Keratinocyte (primary cell): Measurements from ENCODE around the gene KCNK5. TPM values are rescaled to one million over a fixed set of nuclear protein-coding genes. Genes with fewer than 3 reads are reported as not detected.

Experiments used
- DNase-seq: peaks from one replicate; pipeline ENCODE4 v3.0.0-alpha.2; 2011; ENCODE audit warnings: low read depth, missing footprints, low spot score
- FAIRE-seq: peaks from 2 replicates; lab custom pipeline; 2011; peaks lifted over from hg19 to GRCh38; lab: Jason Lieb, UNC
- H2AFZ ChIP-seq: 2 replicates; pipeline ENCODE4 v1.6.0; 2012; ENCODE audit warnings: low read length, control low read depth, inconsistent platforms; ENCODE audit not compliant: control insufficient read depth
- H3K27ac ChIP-seq: 2 replicates; pipeline ENCODE4 v1.5.1; 2011; ENCODE audit warnings: low read length; ENCODE audit not compliant: control insufficient read depth, insufficient read depth
- H3K27me3 ChIP-seq: 3 replicates; pipeline ENCODE4 v1.6.0; 2011; ENCODE audit warnings: low read length; ENCODE audit not compliant: control insufficient read depth, insufficient read depth; ENCODE audit errors: extremely low read depth
- H3K36me3 ChIP-seq, 2 experiments: 2 replicates in 1 of 2; 3 replicates in 1 of 2; pipeline ENCODE4 v1.5.1; 2011; ENCODE audit warnings: low read length in 2 of 2, mild to moderate bottlenecking in 1 of 2; ENCODE audit not compliant: control insufficient read depth in 2 of 2, insufficient read depth in 2 of 2; ENCODE audit errors: extremely low read depth in 1 of 2
- H3K4me1 ChIP-seq: 3 replicates; pipeline ENCODE4 v1.5.1; 2011; ENCODE audit warnings: low read length; ENCODE audit not compliant: control insufficient read depth, insufficient read depth; ENCODE audit errors: extremely low read depth
- H3K4me2 ChIP-seq: 3 replicates; pipeline ENCODE4 v1.6.0; 2011; ENCODE audit warnings: low read depth, low read length; ENCODE audit not compliant: control insufficient read depth, insufficient read depth; ENCODE audit errors: extremely low read depth
- H3K4me3 ChIP-seq, 3 experiments: fragments of 200-600 bp in 1 of 3; sonication (generic) in 1 of 3; 2 replicates in 2 of 3; 3 replicates in 1 of 3; pipeline ENCODE4 v1.5.1; 2011 to 2016; ENCODE audit warnings: low read length in 3 of 3, mild to moderate bottlenecking in 3 of 3, control low read depth in 2 of 3, inconsistent platforms in 1 of 3, low read depth in 1 of 3, mixed read lengths in 1 of 3, mixed run types in 1 of 3, moderate library complexity in 1 of 3; ENCODE audit not compliant: control insufficient read depth in 2 of 3, insufficient read depth in 2 of 3; ENCODE audit errors: extremely low read depth in 1 of 3
- H3K79me2 ChIP-seq: 2 replicates; pipeline ENCODE4 v1.6.0; 2012; ENCODE audit warnings: low read length; ENCODE audit not compliant: control insufficient read depth, insufficient read depth
- H3K9ac ChIP-seq: 3 replicates; pipeline ENCODE4 v1.6.0; 2011; ENCODE audit warnings: low read length; ENCODE audit not compliant: control insufficient read depth, insufficient read depth; ENCODE audit errors: extremely low read depth
- H3K9me1 ChIP-seq: 3 replicates; pipeline ENCODE4 v1.6.0; 2011; ENCODE audit warnings: low read length; ENCODE audit not compliant: control insufficient read depth, insufficient read depth; ENCODE audit errors: extremely low read depth
- H3K9me3 ChIP-seq: 2 replicates; pipeline ENCODE4 v1.5.1; 2012; ENCODE audit warnings: low read depth, low read length; ENCODE audit not compliant: control insufficient read depth
- H4K20me1 ChIP-seq: 3 replicates; pipeline ENCODE4 v1.6.0; 2011; ENCODE audit warnings: low read length; ENCODE audit not compliant: control insufficient read depth, insufficient read depth; ENCODE audit errors: extremely low read depth
- CTCF ChIP-seq, 3 experiments: IDR thresholded peaks in 1 of 3; conservative IDR thresholded peaks in 1 of 3; optimal IDR thresholded peaks in 1 of 3; 2 replicates in 2 of 3; 3 replicates in 1 of 3; pipeline versions ENCODE3 to v1.5.1; 2011; ENCODE audit warnings: low read length in 3 of 3, mild to moderate bottlenecking in 3 of 3, moderate library complexity in 2 of 3, control low read depth in 1 of 3, inconsistent platforms in 1 of 3; ENCODE audit not compliant: insufficient read depth in 2 of 3; ENCODE audit errors: extremely low read depth in 1 of 3
- EZH2 ChIP-seq: IDR thresholded peaks from one replicate; pipeline ENCODE4 v1.6.1; 2012; ENCODE audit warnings: inconsistent platforms, mild to moderate bottlenecking, low read length, moderate library complexity
- dilution Hi-C: fragments of 300-500 bp; cut with MboI; formaldehyde crosslinking; loops from one replicate; pipeline ENCODE4 v1.7.0; 2020; ENCODE audit warnings: low sequenced_read_pairs; ENCODE audit not compliant: extremely low pct_ligation_motif_present
- polyA plus RNA-seq, 5 experiments: library from polyadenylated mRNA; depleted of rRNA in 3 of 5; stranded (reverse) in 3 of 5; stranded (forward) in 1 of 5; unstranded in 1 of 5; fragments of >200 nt; gene quantifications; 1 replicate in 1 of 5; 2 replicates in 3 of 5; 3 replicates in 1 of 5; pipeline versions ENCODE4 v1.2.1 to v1.2.3, GENCODE V29; 2011 to 2012; ENCODE audit warnings: missing spikeins in 2 of 5, low read depth in 1 of 5, low replicate concordance in 1 of 5

Gene KCNK5
- polyA plus RNA-seq, 1 donor (not counting 4 experiments of a cell fraction or from before 2014, with no cell fraction given) = not detected

- dilution Hi-C loops = no loop called here
Observed at GRCh38 chr6:39260456-39260855, 31.2 kb upstream of the KCNK5 start.

GRCh38 chr6:39256294-39256940 is 27.1 kb upstream of the KCNK5 start:
- DNase-seq (no peak), FAIRE-seq (no peak)
- H3K79me2 ChIP-seq = no peaks in the 10 kb centered on the region
- no peak overlapping the region for H3K27ac ChIP-seq
- no peak overlapping the region for H3K4me2 ChIP-seq
- H3K27me3 ChIP-seq = no peaks in the 10 kb centered on the region
- H3K9me3 ChIP-seq = no peaks in the 10 kb centered on the region
- no peaks in the 10 kb centered on the region for H3K4me1 ChIP-seq
- TF ChIP-seq EZH2 (no peak), CTCF (optimal IDR thresholded peaks at IDR 0.05 in 1 of 3, IDR thresholded peaks at IDR 0.05 in 1 of 3, conservative IDR thresholded peaks at IDR 0.05 in 1 of 3; ENCODE audit: extremely low read depth in 1 of 3, insufficient read depth in 2 of 3, low read length in 3 of 3) (no peak)
- dilution Hi-C loops = no loop called here
- no peak overlapping the region for H3K9ac ChIP-seq
- H4K20me1 ChIP-seq = no peaks in the 10 kb centered on the region
- no peak overlapping the region for H2AFZ ChIP-seq
- no peak overlapping the region for H3K4me3 ChIP-seq
- no peaks in the 10 kb centered on the region for H3K36me3 ChIP-seq
- no peaks in the 10 kb centered on the region for H3K9me1 ChIP-seq

More at GRCh38 chr6:39260456-39260855, 31.2 kb upstream of the KCNK5 start:
- no peak overlapping the region for H3K9ac ChIP-seq
- no peaks in the 10 kb centered on the region for H3K9me1 ChIP-seq
- H3K9me3 ChIP-seq = no peaks in the 10 kb centered on the region
- H3K4me2 ChIP-seq = no peak overlapping the region
- H3K27ac ChIP-seq = no peak overlapping the region
- FAIRE-seq (no peak), DNase-seq (no peak)
- H4K20me1 ChIP-seq = no peaks in the 10 kb centered on the region
- H3K36me3 ChIP-seq = no peaks in the 10 kb centered on the region
- no peaks in the 10 kb centered on the region for H3K4me1 ChIP-seq
- no peak overlapping the region for H2AFZ ChIP-seq
- H3K4me3 ChIP-seq = no peak overlapping the region
- no peaks in the 10 kb centered on the region for H3K27me3 ChIP-seq
- no peaks in the 10 kb centered on the region for H3K79me2 ChIP-seq
- TF ChIP-seq CTCF (optimal IDR thresholded peaks at IDR 0.05 in 1 of 3, IDR thresholded peaks at IDR 0.05 in 1 of 3, conservative IDR thresholded peaks at IDR 0.05 in 1 of 3; ENCODE audit: extremely low read depth in 1 of 3, insufficient read depth in 2 of 3, low read length in 3 of 3) = no peak
- no peak for TF ChIP-seq EZH2
